Activated CD8-positive, alpha-beta memory T cell treated with anti-CD3 and anti-CD28 coated beads for 24 hours (primary cell): ENCODE results near the gene PCBP3.
"Not testable (repeated sequence)": the region's sequence is repeated elsewhere in the genome, so short reads cannot be mapped to it uniquely, and the experiment has no call there.

Experiments used
- DNase-seq: peaks from one replicate; pipeline ENCODE4 v3.0.0-alpha.2; 2020

PCBP3 gene

DNA sequence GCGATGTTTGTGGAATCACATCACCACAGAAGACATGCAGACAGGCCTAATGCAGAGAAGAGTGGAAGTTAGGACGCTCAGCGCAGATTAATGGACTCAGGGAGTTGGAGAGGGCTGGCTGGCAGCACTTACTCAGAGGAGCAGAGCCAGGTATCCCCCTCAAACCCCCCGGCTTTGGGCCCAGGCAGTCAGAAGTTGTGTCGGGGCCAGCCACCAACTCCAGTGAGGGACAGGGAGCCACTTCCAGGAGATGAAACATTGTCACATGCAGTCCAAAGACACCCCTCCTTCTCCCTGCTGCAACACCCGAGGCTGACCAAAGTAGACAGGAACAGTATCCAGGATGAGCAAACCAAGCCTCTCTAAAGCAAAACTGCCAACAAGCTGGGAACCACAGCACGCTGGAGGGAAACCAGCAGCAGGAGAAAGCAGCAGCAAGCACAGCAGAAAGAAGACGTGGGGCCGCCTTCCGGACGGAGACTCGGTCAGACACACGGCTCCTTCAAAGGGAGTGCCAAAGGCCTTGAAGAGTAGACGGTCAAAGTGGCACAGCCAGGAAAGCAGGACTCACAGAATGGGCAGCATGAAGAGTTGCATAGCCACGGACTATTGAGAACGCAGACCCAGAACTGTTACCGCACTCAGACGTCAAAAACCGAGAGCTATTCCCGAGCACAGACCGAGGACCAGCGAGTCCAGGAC lies 149.3 kb downstream of the PCBP3 start:
- no peak for DNase-seq

DNA sequence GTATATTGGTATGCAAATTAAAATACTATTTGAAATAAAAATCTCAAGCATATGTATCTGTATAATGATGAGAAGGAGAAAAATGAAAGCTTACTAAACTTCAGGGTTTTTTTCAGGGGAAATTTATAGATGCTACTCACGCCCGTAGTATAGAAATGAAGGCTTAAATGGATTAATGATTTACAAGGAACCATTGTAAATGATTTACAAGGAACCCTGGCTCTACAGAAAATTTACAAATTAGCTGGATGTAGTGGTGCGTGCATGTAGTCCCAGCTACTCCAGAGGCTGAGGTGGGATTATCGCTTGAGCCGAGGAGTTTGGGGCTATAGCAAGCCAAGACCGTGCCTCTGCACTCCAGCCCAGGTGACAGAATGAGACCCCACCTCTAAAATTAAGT lies 150.5 kb downstream of the PCBP3 start:
- no peak for DNase-seq

DNA sequence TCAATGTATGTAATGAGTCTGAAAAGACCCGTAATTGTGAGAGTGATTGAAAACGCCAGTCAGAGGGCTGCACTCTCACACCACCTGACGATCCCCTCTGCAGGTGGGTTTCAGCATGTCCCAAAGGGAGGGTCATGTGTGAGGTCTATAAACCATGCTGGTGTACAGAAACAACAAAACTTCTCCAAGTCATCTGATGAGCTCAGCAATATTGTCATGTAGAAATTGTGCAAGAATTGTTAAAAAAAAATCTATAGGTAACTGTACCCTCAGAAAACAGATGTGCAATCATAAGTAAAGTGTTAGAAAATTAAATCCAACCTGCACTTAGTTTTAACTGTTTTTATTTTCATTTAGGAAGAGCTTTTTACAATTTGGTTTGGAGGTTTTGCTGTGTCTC lies 152.5 kb downstream of the PCBP3 start:
- no peak for DNase-seq

DNA sequence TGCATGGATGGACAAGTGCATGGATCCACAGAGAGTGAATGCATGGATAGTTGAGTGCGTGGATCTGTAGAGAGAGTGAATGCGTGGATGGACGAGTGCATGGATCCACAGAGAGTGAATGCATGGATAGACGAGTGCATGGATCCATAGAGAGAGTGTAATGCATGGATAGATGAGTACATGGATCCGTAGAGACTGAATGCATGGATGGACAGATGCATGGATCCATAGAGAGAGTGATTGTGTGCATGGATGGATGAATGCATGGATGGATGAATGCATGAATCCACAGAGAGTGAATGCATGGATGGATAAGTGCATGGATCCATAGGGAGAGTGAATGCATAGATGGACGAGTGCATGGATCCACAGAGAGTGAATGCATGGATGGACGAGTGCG lies 153.8 kb downstream of the PCBP3 start:
- DNase-seq = no peak

DNA sequence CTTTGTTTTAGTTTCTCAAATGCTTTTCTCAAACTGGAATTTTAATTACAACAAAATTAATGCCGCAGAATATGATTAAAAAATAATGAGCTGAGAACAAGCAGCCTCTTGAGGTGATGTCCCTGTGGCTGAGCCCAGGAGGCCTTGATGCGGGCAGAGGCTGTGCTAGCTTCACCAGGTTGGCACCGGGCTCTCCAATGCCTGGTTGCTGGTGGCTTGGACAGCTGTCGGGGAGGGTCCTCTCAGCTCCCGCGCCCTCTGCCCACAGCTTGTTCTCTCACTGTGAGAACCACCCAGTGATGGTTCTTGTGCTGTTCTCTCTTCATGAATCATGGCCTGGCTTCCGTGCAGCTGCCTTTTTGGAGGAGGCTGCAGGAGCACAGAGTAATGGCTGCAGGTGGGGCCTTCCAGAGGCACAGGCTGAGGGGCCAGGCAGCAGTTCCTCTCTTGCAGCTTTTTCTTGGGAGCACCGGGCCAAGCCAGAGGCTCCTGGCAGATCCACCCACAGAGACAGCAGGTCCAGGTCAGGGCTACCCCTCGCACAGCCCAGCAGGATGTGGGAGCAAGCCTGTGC lies 156.3 kb downstream of the PCBP3 start:
- DNase-seq = no peak

DNA sequence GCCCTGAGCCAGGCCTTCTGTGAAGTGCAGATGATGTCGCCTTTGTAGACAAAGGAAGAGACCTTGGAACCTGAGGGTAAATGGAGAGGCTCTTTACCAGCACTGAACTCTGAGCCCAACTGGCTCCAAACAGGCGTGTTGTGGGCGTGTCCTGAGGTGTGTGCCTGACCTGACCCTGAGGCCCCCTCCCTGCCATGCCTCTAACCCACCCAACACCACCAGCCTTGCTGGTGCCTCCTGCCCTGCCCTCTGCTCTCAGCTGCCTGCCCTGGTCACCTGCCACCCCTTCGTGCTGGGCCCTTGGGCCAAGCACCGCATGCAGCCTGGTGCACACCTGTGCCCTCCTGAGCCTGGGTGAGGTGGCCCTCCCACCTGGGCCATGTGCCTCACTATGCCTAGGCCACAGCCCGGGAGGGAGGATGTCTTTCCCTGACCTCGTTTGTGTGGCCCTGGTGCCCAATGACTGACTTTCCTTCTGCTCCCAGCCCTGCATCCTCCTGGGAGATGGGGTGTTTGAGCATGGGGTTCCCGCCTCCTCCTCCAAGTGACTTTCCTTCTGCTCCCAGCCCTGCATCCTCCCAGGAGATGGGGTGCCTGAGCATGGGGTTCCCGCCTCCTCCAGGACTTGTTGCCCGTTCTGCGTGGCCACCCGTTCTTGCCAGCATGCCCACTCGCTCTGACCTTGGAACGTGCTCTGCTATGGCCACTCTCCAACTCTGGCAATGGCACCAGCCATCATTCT lies 157.0 kb downstream of the PCBP3 start:
- DNase-seq = no peak

DNA sequence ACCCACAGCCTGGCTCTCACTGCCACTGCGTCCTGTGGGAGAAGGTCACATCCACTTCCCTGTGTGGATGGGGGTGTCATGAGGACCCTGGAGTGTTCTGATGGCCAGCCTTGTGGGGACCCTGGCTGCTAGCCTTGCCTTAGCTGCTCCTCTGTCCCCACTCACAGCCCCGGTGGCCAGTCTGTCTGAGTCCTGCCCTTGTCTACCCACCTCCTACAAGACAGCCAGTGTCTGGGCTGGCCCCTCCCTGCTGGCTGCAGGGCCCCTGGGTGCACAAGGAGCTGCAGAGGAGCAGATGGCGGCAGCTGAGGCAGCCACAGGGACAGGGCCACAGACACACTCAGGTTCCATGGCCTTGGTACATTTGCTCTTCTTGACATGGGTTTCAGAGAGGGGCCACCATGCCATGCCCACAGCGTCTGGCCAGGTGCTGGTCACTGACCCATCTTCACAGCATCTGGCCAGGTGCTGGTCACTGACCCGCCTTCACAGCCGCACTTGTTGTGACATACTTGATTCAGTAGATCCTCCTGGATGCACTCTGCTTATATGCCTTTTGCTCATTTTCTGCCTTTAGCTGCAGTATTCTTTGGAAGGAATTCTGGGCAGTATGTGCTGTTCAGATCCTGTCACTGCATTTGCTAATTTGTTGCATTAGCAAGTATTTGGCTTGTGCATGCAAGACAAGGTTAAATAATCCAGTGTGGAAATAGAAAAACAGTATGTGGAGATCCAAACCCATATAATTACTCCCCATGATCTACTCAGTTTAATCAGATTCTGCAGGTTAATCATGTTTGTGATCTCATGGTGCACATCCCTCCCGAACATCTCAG lies 157.8 kb downstream of the PCBP3 start:
- no peak for DNase-seq

DNA sequence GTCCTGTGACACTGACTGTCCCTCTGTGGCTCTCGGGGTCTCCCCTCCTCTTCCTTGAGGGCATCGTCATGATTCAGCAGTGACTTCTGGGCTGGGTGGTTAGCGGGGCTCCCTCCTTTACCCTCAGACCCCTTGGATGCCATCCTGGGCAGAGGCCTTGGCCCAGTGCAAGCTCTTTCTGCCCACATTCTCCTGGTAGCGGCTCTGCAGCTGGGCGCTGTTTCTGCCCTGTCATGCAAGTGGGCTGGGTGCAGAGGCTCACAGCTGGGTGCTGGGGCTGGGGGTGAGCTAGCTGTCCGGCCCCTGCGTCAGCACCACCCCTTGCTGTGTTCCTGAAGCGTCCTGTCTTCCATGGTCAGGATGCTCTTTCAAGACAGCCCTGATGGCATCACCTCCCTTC lies 158.5 kb downstream of the PCBP3 start:
- no peak for DNase-seq

DNA sequence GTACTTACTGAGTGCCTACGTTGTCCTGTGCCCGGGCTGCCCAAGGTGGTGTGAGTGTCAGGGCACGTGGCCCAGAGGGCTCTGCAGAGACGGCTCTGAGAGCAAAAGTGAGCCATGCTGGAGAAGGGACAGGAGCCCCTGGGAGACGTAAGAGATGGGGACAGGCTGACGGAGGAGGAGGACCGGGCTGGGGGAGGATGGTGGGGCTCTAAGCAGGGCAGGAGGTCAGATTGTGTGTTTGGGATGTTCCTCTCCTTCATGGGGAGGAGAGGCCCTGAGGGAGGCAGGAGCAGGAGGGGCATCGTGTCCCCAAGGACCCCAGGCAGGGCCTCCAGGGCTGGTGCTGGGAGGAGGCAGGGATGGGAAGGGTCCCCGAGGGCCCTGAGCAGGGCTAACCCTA lies 158.9 kb downstream of the PCBP3 start:
- DNase-seq = no peak

DNA sequence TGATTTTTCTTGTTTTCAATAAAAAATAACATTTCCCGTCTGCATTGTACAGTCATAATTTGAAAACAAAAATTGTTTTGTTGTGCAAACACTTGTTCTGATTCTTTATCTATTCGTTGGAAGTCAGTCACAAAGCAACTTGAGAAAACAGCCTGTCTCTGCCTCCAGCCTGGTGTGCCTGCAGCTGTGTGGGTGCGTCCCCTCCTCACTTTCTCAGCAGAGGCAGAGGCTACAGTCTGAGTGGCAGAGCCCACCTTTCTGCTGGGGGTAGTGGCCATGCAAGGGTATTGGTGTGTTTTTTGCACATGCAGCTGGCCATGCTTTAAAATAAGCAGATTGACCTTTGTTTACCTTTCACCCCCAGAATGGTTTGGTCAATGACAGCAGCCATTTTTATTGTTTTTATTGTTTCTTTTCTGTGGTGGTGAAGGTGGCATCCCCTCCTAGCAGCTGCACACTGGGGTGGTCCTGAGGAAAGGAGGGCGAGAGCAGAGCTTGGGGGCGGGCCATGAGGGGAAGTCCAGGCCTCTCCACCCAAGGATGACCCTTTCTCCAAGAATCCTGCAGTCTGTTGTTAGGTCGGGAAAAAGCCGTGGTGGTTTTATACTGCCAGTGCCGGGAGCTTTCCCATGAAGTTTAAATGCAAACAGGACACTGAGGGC lies 159.6 kb downstream of the PCBP3 start:
- no peak for DNase-seq

DNA sequence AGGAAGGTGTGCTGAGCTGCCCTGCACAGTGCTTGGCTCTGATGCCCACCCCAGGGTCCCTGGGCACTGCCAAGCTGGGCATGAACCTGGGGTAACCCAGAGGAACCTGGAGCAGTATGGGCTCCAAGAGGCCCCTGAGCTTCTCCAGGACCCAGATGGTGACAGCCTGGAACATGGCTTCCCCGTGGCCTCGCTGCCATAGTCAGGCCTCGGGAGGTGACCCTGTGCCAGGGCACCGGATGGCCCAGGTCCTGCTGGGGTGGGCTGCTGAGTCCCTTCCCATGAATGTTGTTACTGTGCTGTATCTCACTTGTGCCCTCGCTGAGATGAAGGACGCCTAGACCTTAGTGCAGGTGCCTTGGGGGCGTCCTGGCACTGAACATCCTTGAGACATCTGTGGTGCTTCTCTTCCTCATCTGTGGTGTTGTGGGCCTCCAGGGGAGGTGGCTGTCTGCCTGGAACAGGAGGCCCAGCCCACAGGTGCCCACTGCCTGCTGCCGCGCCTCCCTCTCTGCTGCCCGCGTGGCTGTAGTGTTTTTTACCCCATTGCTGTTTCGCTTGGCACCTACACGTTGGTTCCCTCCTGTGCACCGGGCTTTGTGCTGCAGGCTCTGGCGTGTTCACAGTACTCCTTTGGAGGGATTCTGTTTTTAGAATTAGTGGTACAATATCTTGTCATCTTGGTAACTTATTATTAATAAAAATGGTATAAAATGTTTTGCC lies 160.3 kb downstream of the PCBP3 start:
- no peak for DNase-seq

DNA sequence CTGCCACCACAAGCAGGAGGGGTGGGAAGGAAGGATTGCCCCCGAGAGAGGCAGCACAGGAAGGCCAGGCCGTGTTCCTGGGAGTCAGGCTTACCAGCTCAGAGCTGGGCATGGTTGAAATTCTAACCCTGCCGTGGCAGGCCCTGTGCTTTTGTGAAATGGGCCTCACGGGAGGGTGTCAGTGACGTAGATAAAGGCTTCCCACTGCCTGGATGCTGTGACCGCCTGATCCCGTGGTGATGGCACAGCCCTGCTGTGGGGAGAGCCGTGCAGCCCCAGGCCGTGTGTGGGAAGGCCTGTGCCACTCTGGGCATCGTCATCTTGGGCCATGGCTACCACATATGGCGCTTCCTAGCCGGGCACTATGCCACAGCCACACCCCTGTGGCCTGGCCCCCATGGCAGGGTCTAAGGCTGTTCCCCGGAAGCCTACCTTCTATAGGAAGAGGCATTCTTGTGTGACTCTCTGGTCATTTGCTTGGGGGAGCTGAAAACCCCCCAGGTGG lies 161.3 kb downstream of the PCBP3 start:
- DNase-seq = no peak

DNA sequence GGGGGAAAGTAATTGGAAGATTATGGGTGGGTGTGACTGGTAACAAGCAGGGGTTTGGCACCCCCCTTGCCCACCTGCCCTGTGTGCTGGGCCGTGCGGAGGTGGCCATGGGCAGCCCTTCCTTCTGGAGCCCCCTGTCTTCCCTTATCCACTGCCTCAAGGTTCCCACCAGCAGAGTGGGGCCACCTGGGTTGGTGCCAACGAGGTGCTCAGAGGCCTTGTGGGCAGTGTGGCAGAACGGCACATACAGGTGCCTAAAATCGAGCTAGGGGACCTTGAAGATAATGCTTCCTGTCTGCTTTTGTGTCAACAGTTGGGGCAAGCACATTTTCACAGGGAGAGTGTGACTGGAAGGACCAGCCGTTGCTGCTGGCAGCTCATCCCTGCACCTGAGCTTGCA lies 161.8 kb downstream of the PCBP3 start:
- DNase-seq = no peak

DNA sequence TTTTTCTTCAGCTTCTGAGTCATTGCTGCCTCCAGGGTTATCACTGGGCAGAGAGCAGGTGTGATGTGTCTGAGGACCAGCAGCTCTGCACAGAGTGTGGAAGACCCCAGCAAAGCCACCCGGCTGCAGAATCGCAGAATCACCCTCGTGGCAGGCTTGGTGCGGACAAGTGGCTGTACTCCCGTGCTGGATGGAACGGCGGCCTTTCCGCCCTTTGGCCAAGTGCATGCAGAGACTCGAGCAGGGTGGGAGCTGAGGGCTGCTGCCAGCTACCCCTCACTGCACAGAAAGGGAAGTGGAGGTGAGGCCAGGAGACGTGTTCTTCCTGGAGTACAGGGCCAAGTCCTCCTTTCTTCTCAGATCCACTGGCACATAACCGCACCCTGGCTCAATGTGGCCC lies 162.5 kb downstream of the PCBP3 start:
- no peak for DNase-seq

DNA sequence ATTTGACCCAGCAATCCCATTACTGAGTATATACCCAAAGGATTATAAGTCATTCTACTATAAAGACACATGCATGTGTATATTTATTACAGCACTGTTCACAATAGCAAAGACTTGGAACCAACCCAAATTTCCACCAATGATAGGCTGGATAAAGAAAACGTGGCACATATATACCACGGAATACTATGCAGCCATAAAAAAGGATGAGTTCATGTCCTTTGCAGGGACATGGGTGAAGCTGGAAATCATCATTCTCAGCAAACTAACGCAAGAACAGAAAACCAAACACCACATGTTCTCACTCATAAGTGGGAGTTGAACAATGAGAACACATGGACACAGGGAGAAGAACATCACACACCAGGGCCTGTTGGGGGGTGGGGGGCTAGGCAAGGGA lies 165.1 kb downstream of the PCBP3 start:
- not testable (repeated sequence) for DNase-seq

DNA sequence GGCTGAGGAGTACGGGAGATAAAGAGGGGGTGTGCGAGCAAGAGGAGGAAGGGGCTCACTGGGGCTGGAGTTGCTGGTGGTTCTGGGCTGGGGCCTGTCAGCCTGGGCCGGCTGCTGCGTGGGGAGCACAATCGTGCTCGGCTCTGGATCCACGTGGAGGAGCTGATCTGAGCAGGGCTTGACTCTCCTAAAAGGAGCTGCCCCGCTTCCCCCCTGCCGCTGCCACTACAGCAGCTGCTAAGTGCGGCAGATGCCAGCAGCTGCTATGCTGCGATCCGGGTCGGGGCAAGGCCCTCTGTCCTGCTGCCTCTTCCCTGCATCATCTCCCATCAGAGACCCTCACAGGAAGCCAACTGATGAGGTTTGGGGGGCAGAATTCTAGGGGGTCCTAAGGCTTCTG lies 165.9 kb downstream of the PCBP3 start:
- no peak for DNase-seq

DNA sequence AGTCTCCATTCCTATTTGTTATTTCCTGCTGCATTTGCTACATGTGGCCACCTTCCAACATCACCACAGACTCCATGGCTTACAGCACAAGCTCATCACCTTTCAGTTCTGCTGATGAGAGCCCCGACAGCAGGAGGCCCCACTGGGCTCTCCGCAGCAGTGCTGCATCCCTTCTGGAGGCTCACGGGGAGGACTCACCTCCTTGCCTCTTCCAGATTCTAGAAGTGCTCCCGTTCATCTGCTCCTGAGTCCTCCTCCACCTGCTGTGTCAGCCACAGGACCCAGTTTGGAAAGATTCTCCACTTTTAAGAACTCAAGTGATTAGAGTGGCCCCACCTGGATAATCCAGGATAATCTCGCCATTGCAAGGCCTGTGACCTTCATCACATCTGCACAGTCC lies 167.6 kb downstream of the PCBP3 start:
- DNase-seq = no peak

DNA sequence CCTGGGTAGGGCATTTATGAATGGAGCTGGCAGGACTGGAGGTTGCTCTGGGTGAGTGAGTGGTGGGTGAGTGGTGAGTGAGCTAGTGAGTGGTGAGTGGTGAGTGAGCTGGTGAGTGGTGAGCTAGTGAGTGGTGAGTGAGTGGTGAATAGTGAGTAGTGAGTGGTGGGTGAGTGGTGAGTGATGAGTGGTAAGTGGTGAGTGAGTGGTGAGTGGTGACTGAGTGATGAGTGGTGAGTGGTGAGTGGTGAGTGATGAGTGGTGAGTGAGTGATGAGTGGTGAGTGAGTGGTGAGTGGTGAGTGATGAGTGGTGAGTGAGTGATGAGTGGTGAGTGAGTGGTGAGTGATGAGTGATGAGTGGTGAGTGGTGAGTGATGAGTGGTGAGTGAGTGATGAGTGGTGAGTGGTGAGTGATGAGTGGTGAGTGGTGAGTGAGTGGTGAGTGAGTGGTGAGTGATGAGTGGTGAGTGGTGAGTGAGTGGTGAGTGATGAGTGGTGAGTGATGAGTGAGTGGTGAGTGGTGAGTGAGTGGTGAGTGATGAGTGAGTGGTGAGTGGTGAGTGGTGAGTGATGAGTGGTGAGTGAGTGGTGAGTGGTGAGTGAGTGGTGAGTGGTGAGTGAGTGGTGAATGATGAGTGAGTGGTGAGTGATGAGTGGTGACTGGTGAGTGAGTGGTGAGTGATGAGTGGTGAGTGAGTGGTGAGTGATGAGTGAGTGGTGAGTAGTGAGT lies 170.8 kb downstream of the PCBP3 start:
- DNase-seq = peak; percentile 40

DNA sequence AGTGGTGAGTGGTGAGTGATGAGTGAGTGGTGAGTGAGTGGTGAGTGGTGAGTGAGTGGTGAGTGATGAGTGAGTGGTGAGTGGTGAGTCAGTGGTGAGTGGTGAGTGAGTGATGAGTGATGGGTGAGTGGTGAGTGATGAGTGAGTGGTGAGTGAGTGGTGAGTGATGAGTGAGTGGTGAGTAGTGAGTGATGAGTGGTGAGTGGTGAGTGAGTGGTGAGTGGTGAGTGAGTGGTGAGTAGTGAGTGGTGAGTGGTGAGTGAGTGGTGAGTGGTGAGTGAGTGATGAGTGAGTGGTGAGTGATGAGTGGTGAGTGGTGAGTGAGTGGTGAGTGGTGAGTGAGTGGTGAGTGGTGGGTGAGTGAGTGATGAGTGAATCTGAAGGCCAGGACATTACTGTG lies 172.3 kb downstream of the PCBP3 start:
- peak; percentile 21 for DNase-seq

DNA sequence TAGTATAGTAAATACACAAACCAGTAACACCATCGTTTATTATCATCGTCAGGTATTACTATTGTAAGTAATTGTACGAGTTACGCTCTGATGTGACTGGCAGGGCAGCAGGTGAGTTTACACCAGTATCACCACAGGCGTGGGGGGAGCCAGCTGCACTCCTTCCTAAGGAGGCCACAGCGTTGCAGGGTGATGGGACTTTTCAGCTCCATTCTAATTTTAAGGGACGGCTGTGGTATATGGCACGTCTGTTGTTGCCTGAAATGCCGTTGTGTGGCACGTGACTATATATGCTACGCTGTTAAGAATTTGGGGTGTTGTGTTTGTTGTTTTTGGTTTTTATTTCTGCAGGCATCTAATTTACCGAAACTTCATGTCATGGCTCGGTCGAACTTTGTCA lies 173.3 kb downstream of the PCBP3 start:
- peak; percentile 19 for DNase-seq

DNA sequence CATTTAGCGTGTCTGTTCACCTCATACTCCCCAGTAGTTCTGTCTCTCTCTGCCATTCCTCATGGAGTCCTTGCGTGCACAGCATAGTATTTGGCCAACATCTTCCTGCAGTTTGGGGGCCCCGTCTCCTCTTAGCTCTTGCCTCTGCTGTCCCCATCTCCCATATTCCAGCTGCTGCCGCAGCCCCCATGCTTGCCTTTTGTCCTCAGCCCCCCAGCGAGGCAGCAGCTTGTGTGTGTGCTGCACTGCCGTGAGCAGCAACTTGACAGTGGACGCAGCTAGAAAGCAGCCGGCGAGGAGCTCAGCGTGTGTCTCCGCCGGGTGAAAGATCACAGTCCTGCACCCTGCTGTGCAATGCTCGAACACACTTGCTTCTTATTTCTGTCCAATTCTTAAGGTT lies 173.8 kb downstream of the PCBP3 start:
- DNase-seq = peak; percentile 45
